ENCODE measurements around the gene ELP6.

DNA sequence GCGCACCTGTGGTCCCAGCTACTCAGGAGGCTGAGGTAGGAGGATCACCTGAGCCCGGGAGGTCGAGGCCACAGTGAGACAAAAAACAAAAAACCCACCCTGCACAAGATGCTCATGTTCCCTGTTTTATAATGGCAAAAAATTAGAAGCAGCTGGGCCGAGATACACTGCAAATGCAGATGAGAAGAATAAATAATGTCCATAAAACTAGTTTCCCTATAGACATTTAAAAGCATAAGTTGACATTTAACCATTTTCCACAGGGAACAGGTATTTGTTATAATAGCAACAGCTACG is 37.2 kb downstream of the ELP6 start:
- no peak for TF ChIP-seq CTCF (IDR thresholded peaks at IDR 0.05; ENCODE audit: low read length)
- TF ChIP-seq EZH2 (IDR thresholded peaks at IDR 0.05; ENCODE audit: borderline replicate concordance, low read length): no peak
